IPS-15b (cell line): ENCODE data around the gene EXOC4.

Experiments used
- H3K27me3 ChIP-seq: one replicate; pipeline ENCODE4 v1.6.1; 2013; ENCODE audit warnings: low read length; ENCODE audit not compliant: control insufficient read depth, insufficient read depth
- H3K36me3 ChIP-seq: one replicate; pipeline ENCODE4 v1.6.1; 2013; ENCODE audit warnings: low read length; ENCODE audit not compliant: control insufficient read depth, insufficient read depth
- H3K4me1 ChIP-seq: one replicate; pipeline ENCODE4 v1.6.1; 2013; ENCODE audit warnings: mild to moderate bottlenecking, low read length; ENCODE audit not compliant: control insufficient read depth, insufficient read depth
- H3K4me3 ChIP-seq: one replicate; pipeline ENCODE4 v1.5.1; 2013; ENCODE audit warnings: low read depth, low read length
- H3K9ac ChIP-seq: one replicate; pipeline ENCODE4 v1.6.1; 2013; ENCODE audit warnings: low read depth, mild to moderate bottlenecking, low read length
- H3K9me3 ChIP-seq: one replicate; pipeline ENCODE4 v1.6.1; 2013; ENCODE audit warnings: mild to moderate bottlenecking, low read length; ENCODE audit not compliant: control insufficient read depth, insufficient read depth

EXOC4 gene

DNA sequence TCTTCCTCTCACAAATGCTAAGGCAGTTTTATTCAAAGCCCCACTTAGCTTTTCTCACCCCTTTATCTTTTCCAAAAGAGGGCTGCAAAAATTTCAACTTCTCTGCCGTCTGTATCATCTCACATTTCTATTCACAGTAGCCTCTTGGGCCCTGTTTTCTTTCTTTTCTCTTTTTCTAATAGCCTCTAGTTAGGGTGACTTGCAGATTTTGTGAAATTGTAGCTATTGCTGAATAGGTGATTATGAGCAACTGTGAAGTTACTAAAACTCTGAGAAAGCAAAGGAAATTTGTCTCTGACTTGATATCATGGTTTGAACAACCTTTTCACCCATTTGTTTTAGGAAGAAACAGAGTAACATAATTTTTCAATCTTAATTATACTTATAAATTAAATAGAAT, 29.2 kb downstream of the EXOC4 start:
- H3K9ac ChIP-seq = no peak overlapping the region
- no peaks in the 10 kb centered on the region for H3K36me3 ChIP-seq
- H3K27me3 ChIP-seq = no peaks in the 10 kb centered on the region
- no peak overlapping the region for H3K4me3 ChIP-seq
- no peaks in the 10 kb centered on the region for H3K9me3 ChIP-seq
- H3K4me1 ChIP-seq = no peaks in the 10 kb centered on the region

DNA sequence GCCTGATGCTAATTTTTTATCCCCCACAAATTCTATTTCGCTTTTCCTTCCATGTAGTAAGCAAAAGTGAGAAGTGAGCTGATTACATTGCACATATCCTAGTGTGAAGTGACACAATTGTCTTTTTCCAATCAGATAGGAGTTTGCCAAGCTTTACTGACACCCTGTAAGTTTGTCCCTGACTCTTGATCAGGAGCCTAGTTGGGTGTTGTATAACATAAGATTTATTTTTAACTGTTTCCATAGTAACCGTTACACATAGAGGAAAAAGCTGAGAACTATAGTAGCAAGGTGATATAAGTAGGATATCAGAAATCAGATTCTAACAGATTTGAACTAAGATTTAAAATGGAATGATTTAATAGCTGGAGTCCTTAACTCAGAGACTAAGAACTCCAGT, 31.2 kb downstream of the EXOC4 start:
- Histone ChIP-seq H3K9me3 (no peaks in the 10 kb centered on the region), H3K9ac (no peak overlapping the region), H3K27me3 (no peaks in the 10 kb centered on the region), H3K36me3 (no peaks in the 10 kb centered on the region), H3K4me3 (no peak overlapping the region), H3K4me1 (no peaks in the 10 kb centered on the region)

DNA sequence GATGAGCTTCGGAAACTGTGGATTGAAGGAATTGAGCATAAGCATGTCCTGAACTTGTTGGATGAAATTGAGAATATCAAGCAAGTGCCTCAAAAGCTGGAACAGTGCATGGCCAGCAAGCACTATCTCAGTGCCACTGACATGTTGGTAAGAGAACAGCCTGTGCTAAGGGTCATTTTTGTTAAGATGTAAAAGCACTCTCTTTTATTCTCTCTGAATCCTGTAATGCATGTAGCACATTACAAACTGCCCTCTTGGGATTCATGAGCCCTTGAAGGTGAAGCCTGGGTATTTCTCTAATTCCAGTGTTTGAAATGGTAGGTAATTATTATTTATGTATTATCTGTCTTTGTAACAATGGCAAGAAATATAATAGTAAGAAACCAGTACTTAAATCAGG, 36.1 kb downstream of the EXOC4 start:
- Histone ChIP-seq H3K4me3 (no peak overlapping the region), H3K27me3 (no peaks in the 10 kb centered on the region), H3K4me1 (no peaks in the 10 kb centered on the region), H3K36me3 (no peaks in the 10 kb centered on the region), H3K9me3 (no peaks in the 10 kb centered on the region), H3K9ac (no peak overlapping the region)

DNA sequence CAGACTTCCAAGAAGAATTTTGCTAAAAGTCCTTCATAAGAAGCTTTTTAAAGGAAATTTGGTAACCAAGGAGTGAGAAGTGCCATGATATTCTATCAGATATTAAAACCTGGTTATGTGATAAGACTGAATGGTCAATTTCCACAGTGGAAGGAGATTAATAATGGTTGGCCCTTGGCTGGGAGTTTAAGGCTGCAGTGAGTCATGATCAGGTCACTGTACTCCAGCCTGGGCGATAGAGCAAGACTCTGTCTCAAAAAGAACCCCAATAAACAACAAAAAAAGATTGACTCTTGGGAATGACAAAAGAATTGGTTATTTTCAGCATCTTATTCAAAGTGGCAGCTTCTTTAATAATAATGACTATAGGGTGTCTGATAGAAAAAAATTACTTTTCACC, 37.2 kb downstream of the EXOC4 start:
- Histone ChIP-seq H3K4me3 (no peak overlapping the region), H3K27me3 (no peaks in the 10 kb centered on the region), H3K36me3 (no peaks in the 10 kb centered on the region), H3K9me3 (no peaks in the 10 kb centered on the region), H3K4me1 (no peaks in the 10 kb centered on the region), H3K9ac (no peak overlapping the region)

DNA sequence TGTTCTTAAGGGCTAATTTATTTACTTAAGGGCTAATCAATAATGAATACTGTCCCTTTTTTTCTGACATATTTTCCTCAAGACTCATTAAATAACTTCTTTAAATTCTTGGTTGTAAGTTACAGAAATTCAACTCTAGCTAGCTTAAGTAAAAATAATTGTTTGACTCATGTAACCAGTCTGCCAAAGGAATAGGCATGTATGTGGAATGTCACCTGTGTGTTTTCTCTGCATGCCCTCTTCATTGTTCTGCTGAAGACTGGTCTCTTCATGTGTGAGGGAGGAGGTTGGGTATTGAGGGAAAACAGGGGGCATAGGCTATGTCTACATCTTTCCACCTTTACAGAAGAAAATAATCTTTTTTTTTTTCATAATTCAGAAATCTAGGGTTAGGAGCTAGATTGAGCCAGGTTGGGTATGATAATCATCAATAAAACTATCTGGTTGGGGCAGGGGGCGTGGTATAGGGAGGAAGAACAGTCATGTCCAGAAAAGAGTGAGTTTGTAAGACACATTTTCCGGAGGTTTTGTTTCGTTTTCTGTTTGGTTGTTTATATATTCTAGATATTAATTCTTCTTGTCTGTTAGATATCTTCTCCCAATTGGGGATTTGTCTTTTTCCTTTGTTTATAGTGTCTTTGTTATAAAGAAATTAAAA, 37.9 kb downstream of the EXOC4 start:
- H3K27me3 ChIP-seq = no peaks in the 10 kb centered on the region
- no peaks in the 10 kb centered on the region for H3K4me1 ChIP-seq
- no peak overlapping the region for H3K9ac ChIP-seq
- no peaks in the 10 kb centered on the region for H3K9me3 ChIP-seq
- H3K4me3 ChIP-seq = no peak overlapping the region
- H3K36me3 ChIP-seq = no peaks in the 10 kb centered on the region

DNA sequence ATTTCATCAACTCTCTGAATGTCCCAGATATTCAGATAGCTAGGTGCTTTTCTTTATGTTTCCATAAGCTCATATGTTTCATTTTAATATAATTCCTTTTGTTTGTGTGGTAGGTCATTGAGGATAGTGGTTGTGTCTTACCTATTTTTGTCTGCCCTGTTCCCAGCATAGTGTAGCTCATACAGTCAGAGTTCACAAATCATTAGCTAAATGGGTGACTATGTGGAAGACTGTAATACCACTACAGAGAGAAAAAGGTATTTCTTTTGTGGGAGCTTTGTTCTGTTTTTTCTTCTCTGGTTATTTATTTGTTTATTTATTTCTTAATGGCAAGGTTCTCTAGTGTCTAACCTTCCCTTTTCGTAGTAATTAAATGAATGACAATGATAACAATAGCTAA, 39.8 kb downstream of the EXOC4 start:
- no peaks in the 10 kb centered on the region for H3K4me1 ChIP-seq
- H3K27me3 ChIP-seq = no peaks in the 10 kb centered on the region
- no peak overlapping the region for H3K4me3 ChIP-seq
- H3K36me3 ChIP-seq = no peaks in the 10 kb centered on the region
- no peaks in the 10 kb centered on the region for H3K9me3 ChIP-seq
- H3K9ac ChIP-seq = no peak overlapping the region

DNA sequence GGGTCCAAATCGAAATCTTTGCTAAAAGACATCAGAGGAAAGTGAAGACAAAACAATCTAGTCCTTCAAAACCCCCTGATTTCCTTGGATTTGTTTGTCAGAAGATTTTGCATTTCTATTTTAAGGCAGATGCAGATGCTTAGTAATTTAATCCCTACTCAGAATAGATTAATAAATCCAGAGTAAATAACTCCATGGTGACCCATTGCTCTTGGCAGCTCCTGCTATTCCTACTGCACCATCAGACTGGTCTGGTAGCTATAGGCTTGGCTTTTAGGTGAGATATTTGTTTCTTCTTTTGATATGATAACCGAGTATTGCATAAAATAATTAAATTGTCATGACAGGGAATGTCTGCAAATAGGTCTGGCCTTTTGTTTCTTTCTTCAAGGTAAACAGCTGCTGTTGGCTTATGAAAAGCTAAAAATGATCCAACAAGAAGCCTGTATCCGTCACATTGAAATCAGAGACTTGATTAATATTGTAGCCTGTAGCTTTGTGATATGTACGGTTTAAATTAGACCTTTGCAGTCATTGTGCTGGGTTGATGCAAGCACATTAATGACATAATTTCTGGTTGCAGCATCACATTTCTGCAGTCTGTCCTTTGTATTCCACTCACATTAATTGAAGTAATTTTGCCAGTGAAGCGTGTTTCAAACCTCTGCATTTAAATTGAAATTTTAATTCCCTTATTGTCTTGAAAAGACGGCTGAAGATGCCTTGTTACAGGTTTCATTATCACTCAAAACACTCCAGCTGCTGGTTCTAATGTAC, 40.7 kb downstream of the EXOC4 start:
- Histone ChIP-seq H3K4me1 (no peaks in the 10 kb centered on the region), H3K4me3 (no peak overlapping the region), H3K9me3 (no peaks in the 10 kb centered on the region), H3K36me3 (no peaks in the 10 kb centered on the region), H3K27me3 (no peaks in the 10 kb centered on the region), H3K9ac (no peak overlapping the region)

DNA sequence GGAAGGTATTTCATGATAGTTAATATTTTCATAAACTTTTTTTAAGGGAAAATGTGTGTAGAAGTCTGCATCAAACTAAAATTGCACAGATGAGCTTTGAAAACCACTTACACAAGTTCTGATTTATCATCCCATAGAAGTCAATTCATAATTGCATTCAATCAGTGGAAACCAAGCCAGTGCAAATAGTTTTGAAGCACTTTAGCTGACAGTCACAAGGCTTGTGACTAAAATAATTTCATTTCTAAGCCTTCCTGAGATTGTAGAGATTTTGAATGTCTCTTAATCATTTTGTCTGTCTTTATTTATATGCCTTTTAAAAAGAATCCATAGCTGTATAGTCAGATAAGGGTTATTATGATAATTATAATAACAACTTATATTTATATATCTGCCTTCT, 41.4 kb downstream of the EXOC4 start:
- Histone ChIP-seq H3K4me3 (no peak overlapping the region), H3K36me3 (no peaks in the 10 kb centered on the region), H3K9ac (no peak overlapping the region), H3K4me1 (no peaks in the 10 kb centered on the region), H3K9me3 (no peaks in the 10 kb centered on the region), H3K27me3 (no peaks in the 10 kb centered on the region)

DNA sequence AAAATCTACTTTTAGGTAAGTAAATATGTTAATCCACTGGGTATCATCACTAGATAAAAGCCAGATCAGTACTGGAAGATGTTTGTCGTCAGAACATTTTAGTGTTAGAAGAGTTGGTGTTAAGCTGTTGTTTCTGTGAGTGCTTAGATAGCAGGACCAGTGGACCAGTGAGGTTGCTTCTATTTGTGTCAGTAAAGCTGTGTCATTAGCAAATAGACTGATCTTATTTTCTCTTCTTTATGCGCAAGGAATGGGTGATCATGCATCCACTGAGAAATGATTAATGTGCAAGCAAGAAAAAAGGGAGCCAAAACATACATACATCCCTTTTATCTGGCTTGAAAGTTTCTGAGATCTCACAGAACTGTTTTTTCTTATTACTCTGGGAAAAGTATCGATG, 42.6 kb downstream of the EXOC4 start:
- H3K9me3 ChIP-seq = no peaks in the 10 kb centered on the region
- no peaks in the 10 kb centered on the region for H3K27me3 ChIP-seq
- H3K4me3 ChIP-seq = no peak overlapping the region
- H3K36me3 ChIP-seq = no peaks in the 10 kb centered on the region
- H3K9ac ChIP-seq = no peak overlapping the region
- H3K4me1 ChIP-seq = no peaks in the 10 kb centered on the region

DNA sequence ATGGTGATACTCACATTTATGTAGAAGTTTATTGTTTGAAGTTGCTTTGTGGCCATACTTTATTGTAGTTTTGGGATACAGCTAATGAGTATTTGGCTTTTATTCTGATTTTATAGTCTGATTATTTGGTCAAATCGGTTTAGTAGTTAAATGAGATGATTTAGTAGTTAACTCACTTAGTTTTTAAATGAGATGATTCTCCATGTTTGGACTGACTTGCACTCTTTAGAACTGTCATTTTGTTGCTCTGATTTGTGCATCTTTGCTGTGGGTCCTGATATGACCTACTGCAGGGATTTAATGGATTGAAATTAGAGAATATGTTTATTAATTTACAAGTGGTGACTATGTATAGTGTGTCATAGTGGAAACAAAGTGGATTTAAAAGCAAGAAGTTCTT, 44.2 kb downstream of the EXOC4 start:
- no peaks in the 10 kb centered on the region for H3K4me1 ChIP-seq
- H3K4me3 ChIP-seq = no peak overlapping the region
- H3K9me3 ChIP-seq = no peaks in the 10 kb centered on the region
- no peaks in the 10 kb centered on the region for H3K36me3 ChIP-seq
- no peak overlapping the region for H3K9ac ChIP-seq
- H3K27me3 ChIP-seq = no peaks in the 10 kb centered on the region

DNA sequence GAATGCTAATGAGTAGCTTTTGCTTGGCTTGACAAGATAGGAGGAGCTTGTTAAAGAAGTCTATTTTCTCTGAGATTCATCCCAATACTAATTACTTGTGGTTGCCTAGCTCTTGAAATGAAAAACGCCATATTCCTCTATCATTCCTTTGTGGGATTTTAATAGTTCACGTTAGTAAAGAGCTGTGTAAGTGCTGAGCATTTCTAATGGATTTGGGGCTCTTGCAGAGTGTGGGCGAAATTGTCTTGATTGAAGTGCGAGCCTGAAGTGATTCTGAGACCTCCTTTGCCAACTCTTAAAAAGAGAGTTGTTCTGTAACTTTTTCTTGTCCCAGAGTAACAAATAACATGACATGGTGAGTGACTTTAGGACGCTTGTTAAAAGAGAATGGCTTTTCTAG, 45.2 kb downstream of the EXOC4 start:
- Histone ChIP-seq H3K27me3 (no peaks in the 10 kb centered on the region), H3K9me3 (no peaks in the 10 kb centered on the region), H3K9ac (no peak overlapping the region), H3K4me1 (no peaks in the 10 kb centered on the region), H3K36me3 (no peaks in the 10 kb centered on the region), H3K4me3 (no peak overlapping the region)

DNA sequence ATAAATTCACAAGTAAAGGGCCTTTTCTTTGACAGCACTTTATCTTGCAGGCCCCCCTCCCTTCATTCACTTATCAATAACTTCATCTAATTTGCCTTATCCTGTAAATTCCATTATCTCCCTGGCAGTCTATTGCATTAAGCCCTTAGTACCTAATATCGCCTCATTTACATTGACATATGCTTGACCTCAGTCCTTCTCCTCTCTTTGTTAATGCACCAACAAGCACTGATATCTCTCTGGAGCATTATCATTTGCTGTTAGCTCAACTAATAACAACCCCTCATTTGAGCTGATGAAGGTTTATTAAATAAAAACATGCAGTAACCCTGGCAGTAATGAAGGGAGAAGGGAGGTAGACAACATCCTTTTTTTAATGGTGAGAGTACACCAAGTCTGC, 46.8 kb downstream of the EXOC4 start:
- Histone ChIP-seq H3K4me1 (no peaks in the 10 kb centered on the region), H3K9me3 (no peaks in the 10 kb centered on the region), H3K4me3 (no peak overlapping the region), H3K9ac (no peak overlapping the region), H3K36me3 (no peaks in the 10 kb centered on the region), H3K27me3 (no peaks in the 10 kb centered on the region)
